Activated CD4-positive, alpha-beta T cell treated with anti-CD3 and anti-CD28 coated beads for 1 hour (primary cell): ENCODE data around the gene SIGLEC10.

Source experiments
- DNase-seq: peaks from one replicate; pipeline ENCODE4 v3.0.0-alpha.2; 2020

Gene SIGLEC10

GRCh38 chr19:51365965-51366388 lies 51.5 kb downstream of the SIGLEC10 start, which contains the start of gene ETFB:
Gene ETFB, minus strand, starts transcription at chr19:51366388. Its CDS starts 62 bp downstream, at chr19:51366326.
- no peak for DNase-seq

- DNase-seq: no peak
Measured at GRCh38 chr19:51365211-51365964, 52.1 kb downstream of the SIGLEC10 start.

- no peak for DNase-seq
Measured at GRCh38 chr19:51364200-51365106, 53.0 kb downstream of the SIGLEC10 start.

- DNase-seq: no peak
Measured at GRCh38 chr19:51361239-51361638, 56.2 kb downstream of the SIGLEC10 start.
